HG02852 (cell line): ENCODE results near the gene LETM1.

ENCODE experiments used
- ATAC-seq: cut with Tn5 transposase; IDR thresholded peaks from one replicate; pipeline ENCODE4 v1.9.1; 2021; ENCODE audit warnings: mild to moderate bottlenecking, moderate library complexity; ENCODE audit not compliant: unreplicated experiment

Gene LETM1

DNA sequence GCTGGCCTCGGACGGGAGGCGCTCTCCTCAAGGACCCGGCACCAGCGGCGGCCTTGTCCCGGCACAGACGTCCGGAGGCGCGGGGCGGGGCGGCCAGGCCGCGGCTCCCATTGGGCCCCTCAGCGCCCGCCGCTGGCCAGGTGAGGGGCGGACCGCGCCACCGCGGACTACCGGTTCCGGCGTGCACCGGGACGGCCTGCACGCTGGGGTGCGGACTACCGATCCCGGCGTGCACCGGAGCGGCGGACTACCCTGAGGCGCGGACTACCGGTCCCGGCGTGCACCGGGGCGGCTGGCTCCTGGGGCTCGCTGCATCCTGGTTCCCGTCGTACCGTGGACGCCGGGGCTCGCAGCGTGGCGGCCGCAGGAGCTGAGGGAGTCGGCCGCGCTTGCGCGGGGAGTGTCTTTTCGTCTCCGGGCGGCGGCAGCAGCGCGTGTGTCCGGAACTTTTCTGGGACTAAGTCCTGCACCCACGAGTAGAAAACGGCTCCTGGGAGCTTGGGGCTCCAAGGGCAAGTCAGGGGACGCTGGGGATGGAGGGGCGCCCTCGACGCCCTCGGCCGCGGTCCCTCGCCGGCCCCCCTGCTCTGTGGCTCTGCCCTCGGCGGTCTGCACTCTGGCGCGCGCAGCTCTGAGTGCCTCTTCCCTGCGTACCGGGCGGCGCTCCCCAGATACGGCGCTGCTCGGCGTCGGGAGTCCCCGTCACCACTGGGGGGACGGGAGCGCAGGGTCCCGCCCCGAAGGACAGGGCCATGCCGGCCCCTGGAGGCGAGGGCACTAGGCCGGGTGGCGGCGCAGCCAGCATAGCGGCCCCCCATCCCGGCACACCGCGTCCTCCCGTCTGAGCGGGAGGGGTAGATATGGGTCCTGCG, at the start of gene LETM1:
LETM1 (minus strand) TSS at position 86 of the 872 bp plus-strand sequence. CDS start 206 bp downstream, outside the sequence.
- ATAC-seq: peak; percentile 80

DNA sequence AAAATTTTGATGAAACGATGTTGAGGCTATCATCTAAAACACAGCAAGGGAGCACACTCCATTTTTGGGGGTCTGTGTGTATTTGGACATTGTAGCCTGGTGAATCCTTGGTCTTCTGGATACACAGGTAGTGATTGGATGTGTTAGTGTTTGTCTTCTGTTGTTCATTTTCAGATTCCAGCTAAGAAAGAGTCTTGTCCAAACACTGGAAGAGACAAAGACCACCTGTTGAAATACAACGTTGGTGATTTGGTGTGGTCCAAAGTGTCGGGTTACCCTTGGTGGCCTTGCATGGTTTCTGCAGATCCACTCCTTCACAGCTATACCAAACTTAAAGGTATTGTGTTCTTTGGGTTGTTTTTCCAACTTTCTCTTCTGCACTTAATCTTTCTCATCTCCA, 48.1 kb upstream of the LETM1 start:
- ATAC-seq: no peak

DNA sequence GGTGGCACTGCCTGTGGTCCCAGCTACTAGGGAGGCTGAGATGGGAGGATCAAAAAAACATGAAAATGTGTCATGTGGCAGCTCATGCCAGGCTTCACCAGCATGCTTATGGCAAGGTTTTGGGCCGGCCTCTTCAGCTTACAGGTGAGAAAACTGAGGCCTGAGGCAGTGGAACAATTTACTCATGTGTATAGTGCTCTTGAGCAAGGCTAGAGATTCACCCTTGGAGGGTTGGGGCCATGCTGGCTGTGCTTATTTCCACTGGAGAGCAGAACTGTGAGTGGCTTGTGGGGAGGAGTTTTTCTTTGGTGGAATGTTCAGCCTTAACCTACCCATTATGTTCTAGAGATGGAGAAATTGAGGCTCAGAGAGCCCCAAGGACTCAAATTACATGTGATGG, 47.1 kb upstream of the LETM1 start:
- no peak for ATAC-seq

DNA sequence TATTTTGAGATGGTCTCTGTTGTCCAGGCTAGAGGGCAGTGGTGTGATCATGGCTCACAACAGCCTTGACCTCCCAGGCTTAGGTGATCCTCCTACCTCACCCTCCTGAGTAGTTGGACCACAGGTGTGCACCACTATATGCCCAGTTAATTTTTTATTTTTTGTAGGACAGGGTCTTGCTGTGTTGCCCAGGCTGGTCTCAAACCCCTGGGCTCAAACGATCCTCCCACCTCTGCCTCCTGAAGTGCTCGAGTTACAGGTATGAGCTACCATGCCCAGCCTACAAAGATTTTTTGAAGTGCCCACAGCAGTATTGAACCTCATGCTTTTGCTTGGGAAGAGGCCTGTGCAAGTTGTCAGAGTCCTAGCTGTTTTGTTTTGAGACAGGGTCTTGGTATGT, 46.3 kb upstream of the LETM1 start:
- ATAC-seq: no peak

DNA sequence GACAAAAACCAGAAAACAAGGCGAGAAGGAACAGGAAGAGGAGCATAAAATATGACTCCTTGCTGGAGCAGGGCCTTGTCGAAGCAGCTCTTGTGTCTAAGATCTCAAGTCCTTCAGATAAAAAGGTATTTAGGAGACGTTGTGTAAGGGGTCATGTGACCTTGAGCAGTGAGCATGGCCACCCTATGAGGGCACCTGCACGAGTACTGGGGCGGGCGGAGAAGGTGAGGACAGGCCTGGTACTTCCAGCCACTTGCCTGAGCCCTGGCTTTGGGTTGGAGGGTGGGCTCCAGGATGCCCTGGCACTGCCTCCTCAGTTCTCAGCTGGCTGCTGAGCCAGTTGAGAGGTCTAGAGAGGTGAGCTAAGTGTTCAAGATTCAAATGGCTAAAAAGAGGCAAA, 45.2 kb upstream of the LETM1 start:
- ATAC-seq: no peak

DNA sequence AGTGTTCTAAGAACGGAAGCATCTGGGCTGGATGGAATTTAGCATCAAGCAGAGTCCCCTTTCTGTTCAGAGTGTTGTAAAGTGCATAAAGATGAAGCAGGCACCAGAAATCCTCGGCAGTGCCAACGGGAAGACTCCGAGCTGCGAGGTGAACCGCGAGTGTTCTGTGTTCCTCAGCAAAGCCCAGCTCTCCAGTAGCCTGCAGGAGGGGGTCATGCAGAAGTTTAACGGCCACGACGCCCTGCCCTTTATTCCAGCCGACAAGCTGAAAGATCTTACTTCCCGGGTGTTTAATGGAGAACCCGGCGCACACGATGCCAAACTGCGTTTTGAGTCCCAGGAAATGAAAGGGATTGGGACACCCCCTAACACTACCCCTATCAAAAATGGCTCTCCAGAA, 44.7 kb upstream of the LETM1 start:
- ATAC-seq: no peak

DNA sequence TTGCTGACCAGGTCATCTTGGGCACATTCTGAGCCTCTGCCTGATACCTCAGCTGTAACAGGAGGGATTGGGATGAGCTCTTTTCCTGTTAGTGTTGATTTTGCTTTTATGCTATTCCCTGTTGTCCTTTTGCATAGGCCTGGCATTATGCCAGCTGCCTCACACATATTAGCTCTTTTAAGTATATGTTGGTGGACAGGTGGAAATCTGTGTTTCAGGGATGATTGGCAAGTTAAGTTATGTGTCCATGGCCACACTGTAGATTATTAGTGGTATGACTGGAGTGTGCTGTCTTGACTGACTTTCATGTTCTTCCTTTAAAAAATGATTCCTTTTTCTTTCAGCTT, 44.1 kb upstream of the LETM1 start:
- ATAC-seq: no peak

DNA sequence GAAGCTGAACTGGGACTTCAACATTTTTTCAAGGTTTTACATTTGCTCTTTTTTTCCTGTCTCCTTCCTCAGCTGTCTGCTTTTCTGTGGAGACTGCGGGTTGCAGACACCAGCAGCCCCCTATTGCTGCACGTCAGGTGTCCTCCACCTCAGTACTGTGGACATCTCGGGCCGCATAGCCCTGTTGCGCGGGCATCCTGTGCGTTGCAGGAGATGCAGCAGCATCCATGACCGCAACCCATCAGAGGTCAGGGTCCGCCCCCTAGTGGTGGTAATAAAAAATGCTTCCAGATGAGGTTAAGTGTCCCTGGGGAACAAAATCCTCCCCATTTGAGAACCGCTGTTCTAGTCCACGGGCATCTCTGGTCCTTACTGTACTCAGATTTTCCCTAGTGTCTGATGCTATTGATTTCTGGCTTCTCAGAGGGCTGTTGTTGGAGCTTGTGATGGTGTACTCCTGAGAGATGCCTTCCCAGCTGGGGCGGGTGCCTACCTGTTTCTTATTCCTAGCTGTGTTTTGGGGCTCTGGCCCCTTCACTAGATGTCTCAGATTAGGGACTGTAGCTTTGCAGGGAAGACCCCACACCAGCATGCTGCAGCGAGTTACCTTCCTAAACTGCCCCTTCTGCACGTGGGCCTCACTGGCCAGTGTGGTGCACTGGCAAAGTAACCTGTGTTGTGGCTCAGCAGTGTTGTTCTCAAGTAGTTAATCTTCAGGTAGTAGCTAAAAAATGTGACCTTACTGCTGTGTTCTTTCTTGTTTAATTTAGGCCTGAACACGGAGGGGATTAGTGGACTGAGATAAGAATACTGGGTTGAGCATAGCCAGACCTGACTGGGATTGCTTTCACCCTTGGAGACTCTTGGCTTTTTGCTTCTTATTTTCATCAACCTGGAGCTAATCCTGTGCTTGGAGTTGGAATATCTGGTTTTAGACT, 43.5 kb upstream of the LETM1 start:
- peak; percentile 85 for ATAC-seq

DNA sequence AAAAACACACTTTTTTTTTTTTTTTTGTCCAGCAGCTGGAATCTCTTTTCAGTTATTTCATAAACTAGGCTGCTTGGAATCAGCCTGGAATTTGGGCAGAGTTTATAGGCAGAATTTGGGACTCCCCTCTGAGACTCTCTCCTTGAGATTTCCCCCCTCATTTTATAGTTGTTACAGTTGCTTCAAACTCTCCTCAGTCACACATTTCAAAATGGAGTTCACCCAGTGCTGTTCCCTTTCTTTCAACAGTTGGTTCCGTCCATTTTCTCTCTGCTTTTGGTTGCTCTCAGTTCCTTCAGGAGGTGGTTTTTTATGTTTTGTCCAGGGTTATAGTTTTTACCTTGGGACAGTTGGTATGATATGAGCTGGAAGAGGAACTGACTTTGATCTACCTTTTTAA, 42.7 kb upstream of the LETM1 start:
- ATAC-seq: no peak

DNA sequence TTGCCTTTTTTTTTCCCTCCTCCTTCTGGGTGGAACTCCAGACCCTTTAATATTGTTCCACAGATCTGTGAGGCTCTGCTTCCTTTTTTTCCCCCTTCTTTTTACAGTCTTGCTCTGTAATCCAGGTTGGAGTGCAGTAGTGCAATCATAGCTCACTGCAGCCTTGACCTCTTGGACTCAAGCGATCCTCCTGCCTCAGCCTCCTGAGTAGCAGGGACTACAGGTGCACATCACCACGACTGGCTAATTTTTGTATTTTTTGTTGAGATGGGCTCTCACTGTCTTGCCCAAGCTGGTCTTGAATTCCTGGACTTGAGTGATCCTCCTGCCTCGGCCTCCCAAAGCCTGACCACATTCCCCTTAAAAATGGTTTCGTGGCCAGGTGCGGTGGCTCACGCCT, 42.1 kb upstream of the LETM1 start:
- ATAC-seq: no peak

DNA sequence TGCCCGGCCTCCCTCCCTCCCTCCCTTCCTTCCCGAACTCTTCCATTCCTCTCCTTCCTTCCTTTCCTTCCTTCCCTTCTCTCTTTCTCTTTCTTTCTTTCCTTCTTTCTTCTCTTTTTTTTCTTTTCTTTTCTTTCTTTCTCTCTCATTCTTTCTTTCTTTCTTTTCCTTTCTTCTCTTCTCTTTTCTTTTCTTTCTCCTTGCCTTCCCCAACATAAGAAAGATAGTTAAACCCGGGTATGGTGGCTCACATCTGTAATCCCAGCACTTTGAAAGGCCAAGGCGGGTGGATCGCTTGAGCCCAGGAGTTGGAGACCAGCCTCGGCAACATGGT, 40.7 kb upstream of the LETM1 start:
- no peak for ATAC-seq

DNA sequence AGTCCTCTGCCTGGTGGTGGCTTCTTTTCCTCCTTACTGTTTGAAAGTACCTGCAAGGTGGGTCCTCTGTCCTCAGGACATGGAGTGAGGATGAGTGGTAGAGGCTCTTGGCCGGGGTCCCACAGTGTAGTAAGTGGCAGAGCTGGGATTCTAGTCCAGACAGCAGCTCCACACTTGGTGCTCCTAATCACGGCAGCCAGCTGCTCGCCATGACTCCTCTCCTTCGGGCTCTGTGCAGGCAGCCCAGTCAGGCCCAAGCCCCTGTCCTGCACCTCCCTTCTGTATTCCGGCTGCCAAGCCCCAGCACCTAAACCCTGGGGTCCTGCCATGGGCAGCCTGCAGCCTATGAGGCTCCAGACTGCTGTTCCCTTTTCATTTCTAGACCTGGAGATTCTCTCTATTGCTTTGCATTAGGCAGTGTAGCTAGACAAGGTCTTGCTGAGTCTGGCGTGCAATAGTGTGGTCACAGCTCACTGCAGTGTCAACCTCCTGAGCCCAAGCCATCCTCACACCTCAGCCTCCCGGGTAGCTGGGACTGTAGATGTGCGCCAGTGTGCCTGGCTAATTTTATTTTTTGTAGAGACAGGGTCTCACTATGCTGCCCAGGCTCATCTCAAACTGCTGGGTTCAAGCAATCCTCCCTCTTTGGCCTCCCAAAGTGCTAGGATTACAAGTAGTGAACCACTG, 40.2 kb upstream of the LETM1 start:
- no peak for ATAC-seq

DNA sequence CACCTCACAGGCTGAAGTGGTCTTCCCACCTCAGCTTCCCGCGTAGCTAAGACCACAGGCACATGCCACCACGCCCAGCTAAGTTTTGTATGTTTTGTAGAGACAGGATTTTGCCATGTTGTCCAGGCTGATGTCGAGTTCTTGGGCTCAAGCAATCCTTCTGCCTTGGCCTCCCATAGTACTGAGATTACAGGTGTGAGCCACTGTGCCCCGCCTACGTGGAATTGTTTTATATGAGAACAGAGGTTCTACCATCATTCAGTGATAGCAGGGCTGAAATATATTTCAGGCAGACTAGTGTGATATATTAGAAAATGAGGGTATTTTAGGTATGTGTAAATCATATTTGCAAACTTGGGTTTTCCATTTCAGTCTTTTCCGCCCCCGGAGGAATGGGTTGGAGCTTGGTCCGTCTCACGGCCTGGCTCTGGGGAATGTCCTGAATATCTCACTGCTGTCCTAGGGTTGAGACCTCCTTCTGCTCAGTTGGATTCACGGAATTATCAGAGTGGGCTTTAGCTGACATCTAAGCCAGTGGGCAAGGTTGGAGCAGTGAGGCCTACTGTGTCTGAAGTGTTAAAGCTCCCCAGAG, 35.1 kb upstream of the LETM1 start:
- ATAC-seq: no peak

DNA sequence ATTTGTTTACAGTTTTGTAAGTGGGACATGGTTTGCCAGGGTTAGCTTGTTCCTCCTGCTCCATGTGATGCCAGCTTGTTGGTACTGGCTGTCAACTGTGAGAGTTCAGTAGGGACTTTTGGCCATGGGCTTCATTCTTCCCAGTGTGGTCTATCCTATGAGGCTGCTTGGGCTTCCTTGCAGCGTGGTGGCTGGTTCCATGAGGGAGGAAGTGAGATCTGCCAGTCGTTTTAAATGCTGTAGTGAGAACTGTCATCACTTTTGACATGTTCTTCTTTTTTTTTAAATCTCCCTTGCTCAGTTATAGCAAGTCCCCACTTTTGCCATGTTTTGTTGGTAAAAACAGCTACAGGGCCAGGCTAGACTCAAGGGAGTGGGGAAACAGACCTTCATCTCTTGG, 31.1 kb upstream of the LETM1 start:
- ATAC-seq: no peak

DNA sequence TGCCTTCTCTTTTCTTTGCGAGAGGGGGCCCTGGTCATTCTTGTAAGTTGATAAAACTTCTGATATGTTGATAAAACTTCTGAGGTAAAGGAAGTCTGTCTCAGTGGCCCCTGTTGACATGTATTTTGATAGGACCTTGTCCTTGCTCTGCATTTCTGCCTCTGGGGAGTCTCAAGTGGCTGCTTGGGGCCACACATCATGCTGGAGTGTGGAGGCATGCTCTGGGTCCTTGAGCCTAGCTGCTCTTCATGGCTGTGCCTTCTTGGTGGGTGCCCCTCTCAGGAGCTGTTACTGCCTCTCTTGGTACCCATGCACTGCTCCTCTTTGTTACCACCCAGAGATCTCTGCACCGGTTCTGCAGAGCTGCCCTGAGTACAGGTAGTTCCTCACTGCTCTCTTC, 29.5 kb upstream of the LETM1 start:
- ATAC-seq: no peak

DNA sequence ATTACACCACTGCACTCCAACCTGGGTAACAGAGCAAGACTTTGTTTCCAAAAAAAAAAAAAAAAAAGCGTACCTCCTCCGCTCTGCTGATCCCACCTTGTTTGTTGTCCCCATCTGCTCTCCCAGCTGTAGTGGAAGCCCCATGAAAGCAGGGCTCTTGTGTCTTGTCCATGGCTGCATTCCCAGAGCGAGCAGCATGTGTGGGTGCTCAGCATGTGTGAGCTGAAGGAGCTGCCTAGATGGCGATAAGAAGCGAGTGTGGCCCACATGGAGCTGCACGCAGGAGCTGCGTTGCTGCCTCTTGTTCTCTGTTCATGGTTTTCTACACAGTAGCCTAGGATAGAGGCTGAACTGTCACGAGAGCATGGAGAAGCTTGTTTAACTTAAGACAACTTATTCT, 27.6 kb upstream of the LETM1 start:
- no peak for ATAC-seq

DNA sequence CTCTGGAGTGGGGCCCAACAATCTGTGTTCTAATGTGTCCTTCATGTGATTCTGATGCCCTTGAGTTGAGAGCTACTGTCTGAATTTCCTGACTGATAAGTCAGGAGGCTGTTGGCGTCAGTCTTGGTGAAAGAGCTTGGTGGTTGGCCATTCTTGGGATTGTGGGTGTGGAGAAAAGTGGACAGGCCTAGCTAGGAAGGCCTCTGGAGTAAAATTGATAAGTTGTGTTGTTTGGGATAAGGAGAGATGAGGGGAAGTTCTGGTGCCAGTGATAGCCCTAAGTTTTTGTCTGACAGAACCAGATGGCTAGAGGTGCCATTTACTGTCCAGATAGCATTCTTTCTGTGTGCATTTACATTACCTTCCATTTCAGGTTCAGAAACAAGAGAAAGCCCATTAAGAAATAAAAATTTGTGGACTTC, 26.9 kb upstream of the LETM1 start:
- ATAC-seq: no peak

DNA sequence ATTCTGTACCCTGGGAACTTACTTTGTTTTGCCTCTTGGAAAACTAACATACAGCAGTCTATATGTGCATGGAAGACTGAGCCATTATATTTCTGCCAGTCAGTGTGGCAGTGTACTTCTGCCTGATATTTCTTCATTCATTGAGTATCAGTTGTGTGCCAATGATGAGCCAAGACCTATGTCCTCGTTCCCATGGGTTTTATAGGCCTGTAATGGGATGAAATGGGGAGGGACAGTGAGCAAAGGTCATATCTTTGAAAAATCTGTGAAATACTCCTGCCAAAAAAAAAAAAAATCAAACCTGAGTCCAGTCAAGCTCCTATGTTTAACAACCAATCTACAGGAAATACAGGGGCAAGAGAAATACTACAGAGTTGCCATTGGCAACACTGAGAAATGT, 24.4 kb upstream of the LETM1 start:
- no peak for ATAC-seq

DNA sequence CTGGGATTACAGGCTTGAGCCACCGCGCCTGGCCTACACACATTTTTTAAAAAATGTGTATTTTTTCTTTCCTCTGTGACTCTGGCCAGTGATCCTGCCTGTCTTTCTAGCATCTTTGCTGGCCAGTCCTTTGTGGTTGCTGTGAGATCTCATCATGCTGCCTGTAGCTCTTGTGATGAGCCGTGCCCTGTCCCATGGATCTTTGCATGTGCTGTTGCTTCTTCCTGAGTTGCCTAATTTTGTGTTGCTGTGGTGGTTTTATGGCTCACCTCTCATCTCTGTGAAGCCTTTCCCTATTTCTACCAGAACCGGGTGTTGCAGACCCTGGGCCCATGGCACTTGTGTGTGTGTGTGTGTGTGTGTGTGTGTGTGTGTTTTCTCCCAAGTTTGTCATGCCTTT, 23.5 kb upstream of the LETM1 start:
- ATAC-seq: no peak

DNA sequence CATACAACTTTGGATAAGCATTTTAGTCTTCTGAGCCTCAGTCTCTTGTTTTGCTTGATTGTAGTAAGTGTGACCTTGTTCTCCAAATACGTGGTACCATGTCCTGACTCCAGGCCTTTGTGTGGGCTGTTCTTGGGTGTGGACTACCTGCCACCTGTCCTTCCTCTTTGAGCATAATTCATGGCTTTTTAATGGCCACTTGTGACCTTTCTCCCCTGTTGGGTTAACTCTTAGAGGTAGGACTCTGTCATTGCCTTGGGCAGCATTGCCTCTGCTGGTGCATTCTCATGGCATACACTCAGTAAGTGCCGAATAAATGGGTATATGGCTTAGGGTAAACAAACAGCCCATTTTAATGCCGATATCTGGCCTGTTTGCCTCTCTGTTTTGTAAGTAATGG, 18.2 kb upstream of the LETM1 start:
- ATAC-seq: no peak

DNA sequence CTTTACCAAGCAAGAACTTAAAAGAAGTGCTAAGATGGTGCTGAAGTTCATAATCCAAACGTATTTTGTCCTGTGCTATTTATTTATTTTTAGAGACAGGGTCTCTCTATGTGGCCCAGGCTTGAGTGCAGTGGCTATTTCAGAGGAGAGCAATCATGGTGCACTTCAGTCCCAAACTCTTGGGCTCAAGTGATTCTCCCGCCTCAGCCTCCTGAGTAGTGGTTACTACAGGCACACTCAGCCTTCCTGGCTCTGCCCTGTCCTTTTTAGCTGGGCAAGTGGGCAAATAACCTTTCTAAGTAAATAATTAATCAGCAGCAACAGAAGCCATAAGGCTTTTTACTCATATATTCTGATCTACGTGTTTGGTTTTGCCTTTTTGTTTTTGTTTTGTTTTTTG, 17.8 kb upstream of the LETM1 start:
- no peak for ATAC-seq
